ENCODE data around the gene TUBB3.

DNA sequence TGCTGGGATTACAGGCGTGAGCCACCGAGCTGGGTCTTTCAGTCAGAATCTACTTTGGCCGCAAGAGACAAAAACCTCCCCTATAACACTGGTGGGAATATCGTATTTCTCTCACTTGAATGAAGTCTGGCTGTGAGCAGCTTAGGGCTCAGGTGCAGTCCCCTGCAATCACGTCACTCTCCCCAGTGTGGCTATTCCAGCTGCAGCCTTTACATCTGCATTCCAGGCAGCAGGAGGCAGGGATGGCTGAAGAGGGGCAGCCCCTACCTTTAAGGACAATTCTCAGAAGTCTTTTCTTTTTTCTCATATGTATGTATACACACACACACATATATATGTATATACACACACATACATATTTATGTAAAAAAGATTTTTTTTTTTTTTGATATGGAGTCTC is 28.4 kb downstream of the TUBB3 start:
- TF ChIP-seq GATA2 (IDR thresholded peaks at IDR 0.05; ENCODE audit: low read depth, low read length) (no peak), GATA3 (IDR thresholded peaks at IDR 0.05; ENCODE audit: low read depth, low read length) (no peak)
